ENCODE measurements around the gene OR56A3.

GRCh38 chr11:5968394-5968793 lies 26.3 kb downstream of the OR56A3 start, which contains the start of gene OR56A5:
- TF ChIP-seq, protein P1, sequence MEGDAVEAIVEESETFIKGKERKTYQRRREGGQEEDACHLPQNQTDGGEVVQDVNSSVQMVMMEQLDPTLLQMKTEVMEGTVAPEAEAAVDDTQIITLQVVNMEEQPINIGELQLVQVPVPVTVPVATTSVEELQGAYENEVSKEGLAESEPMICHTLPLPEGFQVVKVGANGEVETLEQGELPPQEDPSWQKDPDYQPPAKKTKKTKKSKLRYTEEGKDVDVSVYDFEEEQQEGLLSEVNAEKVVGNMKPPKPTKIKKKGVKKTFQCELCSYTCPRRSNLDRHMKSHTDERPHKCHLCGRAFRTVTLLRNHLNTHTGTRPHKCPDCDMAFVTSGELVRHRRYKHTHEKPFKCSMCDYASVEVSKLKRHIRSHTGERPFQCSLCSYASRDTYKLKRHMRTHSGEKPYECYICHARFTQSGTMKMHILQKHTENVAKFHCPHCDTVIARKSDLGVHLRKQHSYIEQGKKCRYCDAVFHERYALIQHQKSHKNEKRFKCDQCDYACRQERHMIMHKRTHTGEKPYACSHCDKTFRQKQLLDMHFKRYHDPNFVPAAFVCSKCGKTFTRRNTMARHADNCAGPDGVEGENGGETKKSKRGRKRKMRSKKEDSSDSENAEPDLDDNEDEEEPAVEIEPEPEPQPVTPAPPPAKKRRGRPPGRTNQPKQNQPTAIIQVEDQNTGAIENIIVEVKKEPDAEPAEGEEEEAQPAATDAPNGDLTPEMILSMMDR (IDR thresholded peaks at IDR 0.05), result no peak
- no peak for TF ChIP-seq POLR2A (IDR thresholded peaks at IDR 0.05)
